GM15510 (cell line): ENCODE measurements around the gene IGFL2.

Experiments used
- POLR2A ChIP-seq: IDR thresholded peaks from 3 replicates; pipeline ENCODE4 v1.6.1; 2011; ENCODE audit warnings: borderline replicate concordance; ENCODE audit not compliant: insufficient read length; ENCODE audit errors: extremely low read depth

IGFL2 gene

GRCh38 chr19:46147791-46148288, at the start of gene IGFL2:
TSS of gene IGFL2 (plus strand) at chr19:46148238. CDS start at chr19:46148279, 41 bp downstream.
- TF ChIP-seq POLR2A: no peak

GRCh38 chr19:46100344-46100743, 47.7 kb upstream of the IGFL2 start:
- TF ChIP-seq POLR2A: no peak

- TF ChIP-seq POLR2A: no peak
Observed at GRCh38 chr19:46101293-46101692, 46.7 kb upstream of the IGFL2 start.

GRCh38 chr19:46107371-46107770, 40.7 kb upstream of the IGFL2 start:
- no peak for TF ChIP-seq POLR2A

- no peak for TF ChIP-seq POLR2A
Observed at GRCh38 chr19:46109876-46110275, 38.2 kb upstream of the IGFL2 start.

- no peak for TF ChIP-seq POLR2A
Observed at GRCh38 chr19:46111376-46111775, 36.7 kb upstream of the IGFL2 start.

- TF ChIP-seq POLR2A: no peak
Observed at GRCh38 chr19:46112527-46112926, 35.5 kb upstream of the IGFL2 start.

- TF ChIP-seq POLR2A: no peak
Observed at GRCh38 chr19:46113726-46114125, 34.3 kb upstream of the IGFL2 start.

- no peak for TF ChIP-seq POLR2A
Observed at GRCh38 chr19:46115396-46116106, 32.5 kb upstream of the IGFL2 start.

GRCh38 chr19:46116121-46116520, 31.9 kb upstream of the IGFL2 start:
- no peak for TF ChIP-seq POLR2A

GRCh38 chr19:46118136-46118535, 29.9 kb upstream of the IGFL2 start:
- no peak for TF ChIP-seq POLR2A

GRCh38 chr19:46124638-46125115, 23.4 kb upstream of the IGFL2 start, which contains the start of gene IGFL3:
TSS of gene IGFL3 (minus strand) at chr19:46124688. CDS start at chr19:46124649, 39 bp downstream.
- no peak for TF ChIP-seq POLR2A

GRCh38 chr19:46125447-46125846, 22.6 kb upstream of the IGFL2 start:
- TF ChIP-seq POLR2A: no peak

- TF ChIP-seq POLR2A: no peak
Observed at GRCh38 chr19:46126086-46126580, 21.9 kb upstream of the IGFL2 start.

GRCh38 chr19:46131485-46132143, 16.4 kb upstream of the IGFL2 start:
- no peak for TF ChIP-seq POLR2A
